ENCODE data around the gene ARHGAP6.

ARHGAP6 gene

GRCh38 chrX:11421805-11422524, 243.8 kb downstream of the ARHGAP6 start:
- no peak for DNase-seq

GRCh38 chrX:11420851-11421250, 244.9 kb downstream of the ARHGAP6 start:
- DNase-seq: no peak

GRCh38 chrX:11419102-11419501, 246.6 kb downstream of the ARHGAP6 start:
- DNase-seq: no peak

GRCh38 chrX:11416600-11416999, 249.1 kb downstream of the ARHGAP6 start:
- no peak for DNase-seq

- DNase-seq: no peak
Measured at GRCh38 chrX:11414091-11414490, 251.6 kb downstream of the ARHGAP6 start.

- no peak for DNase-seq
Measured at GRCh38 chrX:11412715-11413623, 252.8 kb downstream of the ARHGAP6 start.

- no peak for DNase-seq
Measured at GRCh38 chrX:11409957-11410356, 255.8 kb downstream of the ARHGAP6 start.

GRCh38 chrX:11408783-11409182, 256.9 kb downstream of the ARHGAP6 start:
- DNase-seq: no peak

GRCh38 chrX:11408109-11408405, 257.7 kb downstream of the ARHGAP6 start:
- DNase-seq: no peak

GRCh38 chrX:11407331-11408108, 258.2 kb downstream of the ARHGAP6 start:
- DNase-seq: no peak

- no peak for DNase-seq
Measured at GRCh38 chrX:11406109-11406765, 259.5 kb downstream of the ARHGAP6 start.

GRCh38 chrX:11403631-11404030, 262.1 kb downstream of the ARHGAP6 start:
- DNase-seq: no peak

- no peak for DNase-seq
Measured at GRCh38 chrX:11401966-11402365, 263.8 kb downstream of the ARHGAP6 start.

- no peak for DNase-seq
Measured at GRCh38 chrX:11399489-11400094, 266.1 kb downstream of the ARHGAP6 start.

GRCh38 chrX:11398785-11399184, 266.9 kb downstream of the ARHGAP6 start:
- DNase-seq: no peak

- DNase-seq: no peak
Measured at GRCh38 chrX:11398139-11398538, 267.6 kb downstream of the ARHGAP6 start.

- DNase-seq: peak; percentile 9
Measured at GRCh38 chrX:11397680-11398079, 268.0 kb downstream of the ARHGAP6 start.

- no peak for DNase-seq
Measured at GRCh38 chrX:11395859-11396258, 269.9 kb downstream of the ARHGAP6 start.

- DNase-seq: no peak
Measured at GRCh38 chrX:11393949-11394654, 271.6 kb downstream of the ARHGAP6 start.

- DNase-seq: no peak
Measured at GRCh38 chrX:11386812-11387211, 278.9 kb downstream of the ARHGAP6 start.

- peak; percentile 16 for DNase-seq
Measured at GRCh38 chrX:11386001-11386523, 279.7 kb downstream of the ARHGAP6 start.

- no peak for DNase-seq
Measured at GRCh38 chrX:11382930-11383329, 282.8 kb downstream of the ARHGAP6 start.
